NCI-H2196 (cell line): ENCODE data around the gene FZR1.
A peak's percentile ranks its signal among the peaks of the same experiment; 100 is the strongest.

Source experiments
- DNase-seq: peaks from one replicate; lab custom pipeline; 2025; ENCODE audit not compliant: unreplicated experiment; lab: John Stamatoyannopoulos, UW

FZR1 gene

GRCh38 chr19:3471954-3472655 lies 34.0 kb upstream of the FZR1 start:
- peak; percentile 22 for DNase-seq

GRCh38 chr19:3474010-3474409 lies 32.1 kb upstream of the FZR1 start:
- no peak for DNase-seq

- no peak for DNase-seq
Measured at GRCh38 chr19:3474614-3475013, 31.5 kb upstream of the FZR1 start.

DNA sequence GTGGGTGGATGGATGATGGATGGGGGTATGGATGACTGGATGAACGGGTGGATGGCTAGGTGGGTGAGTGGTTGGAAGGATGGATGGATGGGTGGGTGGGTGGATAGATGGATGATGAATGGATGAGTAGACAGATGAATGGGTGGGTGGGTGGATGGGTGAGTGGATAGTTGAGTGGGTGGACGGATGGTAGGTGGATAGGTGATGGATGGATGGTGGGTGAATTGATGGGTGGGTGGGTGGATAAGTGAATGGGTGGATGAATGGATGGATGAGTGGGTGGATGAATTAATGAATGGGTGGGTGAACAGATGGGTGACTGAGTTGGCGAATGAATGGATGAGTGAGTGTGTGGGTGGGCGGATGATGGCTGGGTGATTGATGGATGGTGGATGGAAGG lies 30.7 kb upstream of the FZR1 start:
- no peak for DNase-seq

DNA sequence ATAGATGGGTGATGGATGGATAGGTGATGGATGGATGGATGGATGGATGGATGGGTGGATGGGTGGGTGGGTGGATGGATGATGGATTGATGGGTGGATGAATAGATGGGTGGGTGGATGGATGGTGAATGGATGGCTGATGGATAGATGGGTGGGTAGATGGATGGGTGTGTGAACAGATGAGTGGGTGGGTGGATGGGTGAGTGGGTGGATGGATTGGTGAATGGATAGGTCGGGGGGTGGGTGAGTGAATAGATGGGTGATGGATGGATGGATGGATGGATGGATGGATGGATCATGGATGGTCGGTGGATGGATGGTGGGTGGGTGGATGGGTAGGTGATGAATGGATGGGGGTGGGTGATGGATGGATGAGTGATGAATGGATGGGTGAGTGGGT lies 29.3 kb upstream of the FZR1 start:
- DNase-seq, result no peak

- DNase-seq, result no peak
Measured at GRCh38 chr19:3477506-3477905, 28.6 kb upstream of the FZR1 start.

DNA sequence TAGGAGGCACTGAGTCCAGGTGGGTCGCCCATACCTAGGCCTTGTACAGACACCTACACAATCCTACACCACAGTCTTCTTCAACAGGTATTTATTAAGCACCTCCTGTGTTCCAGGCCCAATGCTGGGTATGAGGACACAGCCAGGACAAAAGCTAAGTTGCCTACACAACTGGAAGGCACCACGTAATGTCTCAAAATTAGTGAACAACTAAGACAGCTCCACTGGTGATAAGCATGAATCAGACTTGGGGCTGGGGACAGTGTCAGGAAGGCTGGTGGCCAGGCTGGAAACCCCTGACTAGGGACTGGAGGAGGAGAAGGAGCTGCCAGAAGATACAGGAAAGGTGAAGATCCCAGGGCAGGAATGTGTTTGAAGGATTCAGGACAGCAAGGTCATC lies 28.2 kb upstream of the FZR1 start:
- DNase-seq, result no peak

DNA sequence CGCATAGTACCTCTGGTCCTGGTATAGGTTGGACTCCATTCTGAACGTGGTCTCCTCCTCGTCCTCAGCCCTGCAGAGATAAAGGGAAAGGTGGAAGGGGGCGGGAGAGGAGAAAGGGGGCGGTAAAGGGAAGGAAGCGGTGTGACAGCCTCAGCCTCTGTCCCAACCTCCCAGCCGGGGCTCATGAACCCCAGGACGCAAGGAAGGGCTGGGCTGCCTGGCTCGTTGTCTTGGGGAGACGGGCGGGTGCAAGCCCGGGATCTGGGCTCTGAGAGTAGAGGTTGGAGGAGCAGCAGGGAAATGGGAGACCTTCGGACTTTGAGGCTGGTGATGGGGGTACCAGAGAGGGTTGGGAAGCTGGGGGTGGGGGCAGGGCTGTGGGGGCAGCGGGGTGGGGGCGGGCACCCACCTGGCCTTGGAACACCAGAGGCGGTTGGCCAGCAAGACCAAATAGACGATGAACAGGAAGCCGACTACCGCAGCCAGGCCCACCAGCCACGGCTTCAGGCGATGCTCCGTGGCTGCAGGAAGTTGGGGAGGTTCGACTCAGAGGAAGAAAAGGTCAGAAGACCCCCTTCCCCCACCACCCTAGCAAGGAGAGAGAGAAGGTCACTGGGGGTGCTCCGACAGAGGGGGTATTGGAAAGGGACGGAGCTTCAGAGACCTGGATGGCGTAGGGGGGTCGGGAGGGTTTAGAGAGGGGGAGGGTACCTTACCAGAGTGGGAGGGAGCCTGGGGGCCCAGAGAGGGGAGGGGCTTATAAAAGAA lies 27.5 kb upstream of the FZR1 start:
- DNase-seq, result no peak

DNA sequence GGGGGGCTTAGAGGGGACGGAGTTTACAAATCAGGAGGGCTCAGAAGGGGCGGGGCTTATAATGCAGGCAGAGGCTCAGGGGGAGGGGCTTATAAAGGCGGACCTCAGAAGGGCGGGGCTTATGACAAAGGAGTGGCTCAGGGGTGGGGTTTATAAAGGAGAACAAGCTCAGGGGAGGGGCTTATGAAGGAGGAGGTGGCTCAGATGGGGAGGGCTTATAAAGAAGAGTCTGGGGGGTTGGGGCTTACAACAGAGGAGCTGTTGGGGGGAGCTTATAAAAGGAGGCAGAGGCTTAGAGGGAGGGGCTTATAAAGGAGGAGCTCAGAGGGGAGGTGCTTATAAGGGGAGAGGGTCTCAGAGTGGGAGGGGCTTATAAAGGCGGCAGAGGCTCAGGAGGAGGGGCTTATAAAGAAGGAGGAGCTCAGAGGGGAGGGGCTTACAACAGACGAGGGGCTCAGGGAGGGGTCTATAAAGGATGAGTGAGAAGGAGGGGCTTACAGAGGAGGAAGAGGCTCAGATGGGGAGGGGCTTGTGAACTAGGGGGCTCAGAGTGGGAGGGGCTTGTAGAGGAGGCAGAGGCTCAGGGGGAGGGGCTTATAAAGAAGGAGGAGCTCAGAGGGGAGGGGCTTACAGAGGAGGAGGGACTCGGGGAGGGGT lies 26.8 kb upstream of the FZR1 start:
- DNase-seq, result peak; percentile 18

GRCh38 chr19:3479834-3480215 lies 26.3 kb upstream of the FZR1 start:
- no peak for DNase-seq

GRCh38 chr19:3480383-3481091 lies 25.6 kb upstream of the FZR1 start, which contains the start of gene SMIM24:
TSS of gene SMIM24 (minus strand) at chr19:3480525. CDS start at chr19:3480463, 62 bp downstream.
- no peak for DNase-seq

DNA sequence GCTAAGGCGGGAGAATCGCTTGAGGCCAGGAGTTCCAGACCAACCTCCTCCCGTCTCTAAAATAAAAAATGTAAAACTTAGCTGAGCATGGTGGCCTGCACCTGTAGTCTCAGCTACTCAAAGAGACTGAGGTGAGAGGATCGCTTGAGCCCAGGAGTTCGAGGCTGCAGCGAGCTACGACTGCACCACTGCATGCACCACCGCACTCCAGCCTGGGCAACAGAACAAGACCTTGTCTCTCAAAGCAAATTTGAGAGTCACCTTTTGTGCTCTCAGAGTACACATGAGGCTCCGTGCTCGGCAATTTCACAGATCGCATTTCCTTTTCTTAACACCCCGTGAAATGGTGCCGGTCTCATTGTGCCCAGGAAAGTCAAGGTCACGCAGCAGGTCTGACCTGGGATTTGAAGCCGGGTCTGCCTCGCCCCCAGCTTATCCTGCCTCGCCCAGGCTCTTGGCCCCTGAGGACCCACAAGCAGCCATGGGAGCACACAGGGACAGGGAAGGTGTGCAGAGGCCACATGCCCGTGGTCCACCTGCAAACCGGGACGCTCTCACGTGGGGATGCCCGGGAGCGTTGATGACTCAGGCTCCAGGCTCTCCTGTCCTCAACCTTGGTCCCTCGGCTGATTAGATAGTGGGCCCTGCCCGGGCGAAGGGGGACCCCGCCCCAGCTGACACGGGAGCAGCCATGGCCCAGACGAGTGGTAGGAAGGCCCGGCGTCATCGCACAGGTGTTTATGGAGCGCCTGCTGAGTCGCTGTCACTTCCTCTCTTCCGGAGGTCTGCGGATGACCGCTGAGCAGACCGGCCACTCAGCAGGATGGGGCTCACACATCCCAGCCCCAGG lies 24.6 kb upstream of the FZR1 start:
- DNase-seq, result no peak

- DNase-seq, result no peak
Measured at GRCh38 chr19:3482507-3483225, 23.4 kb upstream of the FZR1 start.

- no peak for DNase-seq
Measured at GRCh38 chr19:3483226-3483628, 22.9 kb upstream of the FZR1 start, which contains the start of gene SMIM44. TSS of gene SMIM44 (minus strand) at chr19:3483441. CDS start at chr19:3483403, 38 bp downstream.

DNA sequence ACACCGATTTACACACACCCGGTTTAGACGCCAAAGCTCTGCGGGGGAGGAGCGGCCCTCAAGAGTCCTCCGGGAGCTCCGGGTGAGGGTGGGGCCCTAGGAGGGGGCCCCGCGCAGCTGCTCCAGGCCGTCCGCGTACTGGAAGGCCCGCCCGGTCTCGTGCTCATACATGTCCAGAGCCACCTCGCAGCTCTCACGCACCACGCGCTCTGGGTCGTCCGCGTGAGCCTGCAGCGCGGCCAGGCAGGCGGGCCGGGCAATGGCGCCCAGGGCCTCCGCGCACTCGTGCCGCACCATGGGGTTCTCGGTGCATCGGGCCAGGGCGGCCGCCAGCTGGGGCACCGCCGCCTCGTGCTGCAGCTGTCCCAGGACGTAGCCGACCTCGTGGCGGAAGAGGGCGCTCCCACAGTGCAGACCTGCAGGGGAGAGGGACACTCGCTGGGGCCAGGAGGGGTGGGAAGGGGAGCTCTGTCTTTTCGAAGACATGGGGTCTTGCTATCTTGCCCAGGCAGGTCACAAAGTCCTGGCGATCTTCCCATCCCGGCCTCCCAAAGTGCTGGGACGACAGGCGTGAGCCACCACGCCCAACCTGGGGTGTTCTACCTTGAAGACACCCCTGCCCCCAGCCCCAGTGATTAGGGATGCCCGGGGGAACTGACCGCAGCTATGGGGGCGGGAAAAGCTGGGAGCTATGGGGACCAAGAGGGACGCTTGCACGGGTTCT lies 14.6 kb upstream of the FZR1 start:
- no peak for DNase-seq

DNA sequence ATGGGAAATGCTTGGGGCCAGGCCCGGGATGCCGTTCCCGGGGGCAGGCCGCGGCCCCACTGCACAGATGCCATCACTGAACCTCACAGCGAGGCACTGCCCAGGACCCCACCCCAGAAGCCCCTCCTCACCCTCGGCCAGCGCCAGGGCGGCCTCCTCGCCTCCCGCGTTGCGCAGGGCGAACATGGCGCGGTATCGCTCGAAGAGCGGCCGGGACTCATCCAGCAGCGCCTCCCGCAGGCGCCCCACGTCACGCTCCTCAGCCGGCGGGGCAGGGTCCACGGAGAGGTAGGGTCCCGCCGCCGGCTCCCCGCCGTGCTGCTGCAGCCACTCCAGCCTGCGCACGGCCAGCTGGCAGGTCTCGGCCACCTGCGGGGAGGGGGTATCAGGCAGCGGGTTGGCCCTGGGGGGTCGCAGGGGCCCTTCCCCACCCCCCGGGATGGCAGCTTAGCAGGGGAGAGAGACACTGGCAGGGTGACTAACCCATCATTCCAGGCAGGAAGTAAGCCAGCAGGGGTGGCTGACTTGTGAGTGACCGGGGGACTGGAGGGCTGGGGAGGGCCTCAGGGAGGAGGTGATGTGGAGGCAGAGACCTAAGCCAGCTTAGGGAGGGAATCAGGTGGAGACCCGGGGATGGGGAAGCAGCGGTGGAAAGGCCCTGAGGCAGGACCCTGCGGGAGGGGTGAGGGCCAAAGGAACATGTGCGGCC lies 13.8 kb upstream of the FZR1 start:
- DNase-seq, result no peak

DNA sequence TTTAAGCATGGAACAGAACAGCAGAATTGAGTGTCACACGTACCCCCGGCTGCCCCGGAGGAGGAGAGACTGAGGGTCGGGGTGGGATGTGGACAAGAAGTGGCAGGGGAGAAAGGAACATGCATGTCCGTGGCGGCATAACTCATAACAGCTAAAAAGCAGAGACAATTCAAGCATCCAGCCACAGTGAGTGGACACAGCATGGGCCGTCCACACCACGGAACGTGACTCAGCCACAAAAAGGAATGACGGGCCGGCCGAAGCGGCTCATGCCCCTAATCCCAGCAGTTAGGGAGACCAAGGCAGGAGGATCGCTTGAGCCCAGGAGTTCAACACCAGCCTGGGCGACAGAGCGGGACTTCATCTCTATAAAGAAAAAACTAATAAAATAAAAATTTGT lies 13.2 kb upstream of the FZR1 start:
- no peak for DNase-seq

- DNase-seq, result no peak
Measured at GRCh38 chr19:3493651-3494050, 12.5 kb upstream of the FZR1 start.
